ENCODE measurements around the gene FASTKD3.

FASTKD3 gene

DNA sequence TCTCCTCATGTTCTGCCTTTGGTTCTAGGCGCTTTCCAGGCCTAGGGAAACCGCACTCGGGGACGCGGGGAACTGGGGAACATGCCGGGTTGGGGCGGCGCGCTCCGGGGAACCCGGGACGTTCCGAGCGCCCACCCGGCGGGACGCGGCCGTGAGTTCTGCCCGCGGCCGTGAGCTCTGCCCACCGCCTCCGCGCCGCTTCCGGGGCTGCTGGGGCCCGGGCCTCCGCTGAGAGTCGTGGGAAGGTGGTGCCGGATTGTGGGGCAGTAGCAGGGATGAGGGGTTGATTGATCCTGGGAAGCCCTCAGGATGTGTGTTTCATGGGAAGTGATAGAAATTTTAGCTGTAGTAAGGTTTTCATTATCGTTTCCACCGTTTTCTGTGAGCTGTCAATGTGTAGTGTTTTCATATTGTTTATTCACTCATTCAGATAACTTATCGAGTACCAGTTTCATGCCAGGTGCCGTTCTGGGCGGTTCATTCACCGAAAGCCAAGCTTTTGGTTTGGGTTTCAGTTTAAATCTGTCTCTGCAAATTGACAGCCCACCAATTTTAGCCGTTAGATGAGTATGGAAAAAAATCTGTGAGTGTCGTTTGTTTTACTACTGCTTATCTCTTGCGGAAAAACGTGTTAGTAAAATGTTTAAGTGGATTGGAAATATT lies 774 bp upstream of the FASTKD3 start:
- peak overlapping the region; percentile 53 for H3K27ac ChIP-seq
- TF ChIP-seq, protein P1, sequence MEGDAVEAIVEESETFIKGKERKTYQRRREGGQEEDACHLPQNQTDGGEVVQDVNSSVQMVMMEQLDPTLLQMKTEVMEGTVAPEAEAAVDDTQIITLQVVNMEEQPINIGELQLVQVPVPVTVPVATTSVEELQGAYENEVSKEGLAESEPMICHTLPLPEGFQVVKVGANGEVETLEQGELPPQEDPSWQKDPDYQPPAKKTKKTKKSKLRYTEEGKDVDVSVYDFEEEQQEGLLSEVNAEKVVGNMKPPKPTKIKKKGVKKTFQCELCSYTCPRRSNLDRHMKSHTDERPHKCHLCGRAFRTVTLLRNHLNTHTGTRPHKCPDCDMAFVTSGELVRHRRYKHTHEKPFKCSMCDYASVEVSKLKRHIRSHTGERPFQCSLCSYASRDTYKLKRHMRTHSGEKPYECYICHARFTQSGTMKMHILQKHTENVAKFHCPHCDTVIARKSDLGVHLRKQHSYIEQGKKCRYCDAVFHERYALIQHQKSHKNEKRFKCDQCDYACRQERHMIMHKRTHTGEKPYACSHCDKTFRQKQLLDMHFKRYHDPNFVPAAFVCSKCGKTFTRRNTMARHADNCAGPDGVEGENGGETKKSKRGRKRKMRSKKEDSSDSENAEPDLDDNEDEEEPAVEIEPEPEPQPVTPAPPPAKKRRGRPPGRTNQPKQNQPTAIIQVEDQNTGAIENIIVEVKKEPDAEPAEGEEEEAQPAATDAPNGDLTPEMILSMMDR (IDR thresholded peaks at IDR 0.05): no peak
- TF ChIP-seq ZFX (IDR thresholded peaks at IDR 0.05; ENCODE audit: borderline replicate concordance): no peak

DNA sequence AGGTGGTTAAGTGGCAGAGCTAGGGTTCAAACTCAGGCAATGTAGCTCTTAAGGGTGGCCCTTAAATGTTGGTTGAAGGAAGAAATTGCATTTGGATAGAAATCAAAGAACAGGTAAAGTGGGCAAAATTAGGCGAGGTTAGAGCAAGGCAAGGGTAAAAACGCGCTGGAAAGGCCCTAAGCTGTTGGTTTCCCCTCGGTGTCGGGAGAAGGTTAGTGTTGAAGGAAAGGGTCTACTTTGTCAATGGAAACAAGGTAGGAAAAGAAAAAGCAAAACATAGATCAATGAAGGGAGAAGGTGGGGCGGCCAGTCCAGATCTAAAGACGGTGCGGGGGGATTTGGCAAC lies 431 bp downstream of the FASTKD3 start:
- no peak for TF ChIP-seq ZFX (IDR thresholded peaks at IDR 0.05; ENCODE audit: borderline replicate concordance)
- TF ChIP-seq, protein P1 (IDR thresholded peaks at IDR 0.05): no peak
- peak overlapping the region; percentile 53 for H3K27ac ChIP-seq

DNA sequence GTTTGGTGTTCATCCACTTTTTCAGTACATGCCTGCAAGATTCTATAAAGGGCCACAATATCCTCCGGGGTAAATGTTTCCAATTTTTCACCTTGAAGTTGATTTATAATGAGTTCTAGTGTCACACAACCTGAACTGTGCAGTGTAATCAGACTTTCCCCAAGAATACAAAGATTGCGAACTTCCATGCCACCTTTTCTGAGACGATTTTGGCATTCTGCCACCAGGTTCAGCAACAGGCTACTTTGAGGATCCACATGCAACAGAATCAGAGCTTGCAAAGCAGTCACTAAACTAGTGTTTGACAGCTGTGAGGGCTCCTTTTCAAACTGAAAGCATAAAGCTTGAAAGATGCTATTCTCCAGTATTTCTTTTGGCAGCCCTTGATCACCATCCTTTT lies 1.6 kb downstream of the FASTKD3 start:
- TF ChIP-seq, protein P1 (IDR thresholded peaks at IDR 0.05): no peak
- TF ChIP-seq ZFX (IDR thresholded peaks at IDR 0.05; ENCODE audit: borderline replicate concordance): no peak
- no peak overlapping the region for H3K27ac ChIP-seq

DNA sequence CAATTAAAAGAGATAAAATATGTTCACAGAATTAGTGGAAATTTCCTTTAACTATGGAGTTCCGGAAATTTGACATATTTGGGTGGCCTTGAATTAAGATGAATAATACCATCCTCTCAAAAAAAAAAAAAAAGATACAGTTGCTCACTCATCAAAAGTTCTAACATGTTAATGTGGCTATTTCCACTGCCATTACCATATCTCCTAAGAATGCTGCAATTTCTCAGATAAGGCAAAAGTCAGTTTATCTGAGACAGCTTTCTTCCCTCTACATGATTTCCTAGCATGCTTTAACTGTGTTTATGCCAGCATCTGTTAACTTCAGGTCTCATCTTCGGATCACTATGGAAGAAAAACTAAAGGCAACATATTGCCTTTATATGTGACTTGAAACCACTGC lies 2.6 kb downstream of the FASTKD3 start:
- TF ChIP-seq, protein P1 (IDR thresholded peaks at IDR 0.05): no peak
- no peak for TF ChIP-seq ZFX (IDR thresholded peaks at IDR 0.05; ENCODE audit: borderline replicate concordance)
- no peak overlapping the region for H3K27ac ChIP-seq

DNA sequence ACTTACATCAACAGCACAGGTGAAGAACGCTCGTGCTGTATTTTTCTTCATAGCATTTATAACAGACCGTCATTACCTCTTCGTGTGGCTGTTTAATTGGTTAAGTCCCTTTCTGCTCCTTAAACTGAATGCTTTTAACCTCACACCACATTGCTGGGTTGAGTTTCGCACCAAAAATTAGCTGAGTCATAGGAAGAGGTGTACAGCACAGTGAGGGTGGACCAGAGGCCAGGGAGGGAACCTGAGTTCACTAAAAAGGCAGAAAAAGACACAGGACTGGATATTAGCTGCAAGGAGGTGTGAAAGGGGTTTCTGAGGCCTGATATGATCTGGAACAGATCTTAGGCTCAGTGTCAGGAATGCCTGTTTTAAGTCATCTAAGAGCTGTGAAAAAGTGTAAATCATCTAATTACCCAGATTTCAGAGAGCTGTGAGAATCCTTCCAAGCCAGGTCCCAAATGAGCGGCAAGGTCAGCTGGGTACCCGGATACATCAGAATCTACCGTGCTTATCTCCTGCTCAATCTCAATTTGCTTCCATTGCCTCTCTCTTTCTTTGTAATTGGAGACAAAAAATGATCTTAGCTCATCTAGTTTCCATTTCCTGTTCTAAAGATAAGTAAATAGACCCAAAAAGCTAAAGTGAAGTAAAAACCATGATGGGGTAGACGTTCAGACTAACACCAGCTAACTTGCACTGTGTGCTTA lies 10.8 kb downstream of the FASTKD3 start:
- no peak overlapping the region for H3K27ac ChIP-seq
- TF ChIP-seq, protein P1 (IDR thresholded peaks at IDR 0.05): no peak
- TF ChIP-seq ZFX (IDR thresholded peaks at IDR 0.05; ENCODE audit: borderline replicate concordance): no peak

DNA sequence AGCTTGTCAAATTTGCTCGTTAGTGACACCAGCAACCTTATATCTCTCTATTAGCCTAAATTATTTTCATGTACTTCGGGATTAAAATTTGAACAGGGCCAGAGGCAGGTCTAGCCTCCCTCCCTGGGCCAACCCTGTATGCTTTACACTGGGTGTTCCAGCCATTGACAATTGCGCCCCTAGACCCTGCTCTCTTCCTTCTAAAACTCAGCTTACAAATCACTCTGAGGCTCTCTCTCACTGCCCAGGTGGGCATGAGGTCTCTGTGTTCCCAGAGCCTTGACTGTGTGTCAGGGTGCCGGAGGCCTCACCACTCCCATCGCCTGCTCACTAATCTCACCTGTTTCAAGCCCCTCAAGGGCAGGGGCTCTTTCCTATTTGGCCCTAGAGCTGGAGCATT lies 11.5 kb downstream of the FASTKD3 start:
- TF ChIP-seq, protein P1 (IDR thresholded peaks at IDR 0.05): no peak
- no peak for TF ChIP-seq ZFX (IDR thresholded peaks at IDR 0.05; ENCODE audit: borderline replicate concordance)
- H3K27ac ChIP-seq: no peak overlapping the region

DNA sequence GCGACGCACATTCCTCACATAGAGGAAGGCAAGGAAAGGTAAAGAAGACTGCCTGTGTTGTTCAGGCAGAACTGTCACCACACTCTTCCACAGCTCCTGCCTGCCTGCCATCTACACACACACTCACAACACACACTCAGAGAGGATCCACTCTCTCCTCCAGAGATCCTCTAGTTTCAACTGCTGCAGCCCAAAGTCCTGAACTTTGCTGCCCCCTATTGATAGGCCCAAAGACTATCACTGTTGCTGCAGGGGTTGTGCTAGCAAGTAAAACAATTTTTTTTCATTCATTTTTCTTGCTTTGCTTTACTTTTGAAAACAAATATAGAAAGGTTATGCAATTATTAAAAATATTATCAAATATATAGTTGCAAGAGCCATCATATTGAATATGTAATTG lies 12.0 kb downstream of the FASTKD3 start:
- H3K27ac ChIP-seq: no peak overlapping the region
- no peak for TF ChIP-seq ZFX (IDR thresholded peaks at IDR 0.05; ENCODE audit: borderline replicate concordance)
- TF ChIP-seq, protein P1 (IDR thresholded peaks at IDR 0.05): peak; percentile 80

Data from 22Rv1 (cell line).